GM19455 (cell line): ENCODE data around the gene AADACL3.
"Not testable (repeated sequence)": the region's sequence is repeated elsewhere in the genome, so short reads cannot be mapped to it uniquely, and the experiment has no call there.

Experiments used
- ATAC-seq: cut with Tn5 transposase; IDR thresholded peaks from one replicate; pipeline ENCODE4 v1.9.1; 2021; ENCODE audit not compliant: unreplicated experiment

AADACL3 gene, protein sequence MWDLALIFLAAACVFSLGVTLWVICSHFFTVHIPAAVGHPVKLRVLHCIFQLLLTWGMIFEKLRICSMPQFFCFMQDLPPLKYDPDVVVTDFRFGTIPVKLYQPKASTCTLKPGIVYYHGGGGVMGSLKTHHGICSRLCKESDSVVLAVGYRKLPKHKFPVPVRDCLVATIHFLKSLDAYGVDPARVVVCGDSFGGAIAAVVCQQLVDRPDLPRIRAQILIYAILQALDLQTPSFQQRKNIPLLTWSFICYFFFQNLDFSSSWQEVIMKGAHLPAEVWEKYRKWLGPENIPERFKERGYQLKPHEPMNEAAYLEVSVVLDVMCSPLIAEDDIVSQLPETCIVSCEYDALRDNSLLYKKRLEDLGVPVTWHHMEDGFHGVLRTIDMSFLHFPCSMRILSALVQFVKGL

DNA sequence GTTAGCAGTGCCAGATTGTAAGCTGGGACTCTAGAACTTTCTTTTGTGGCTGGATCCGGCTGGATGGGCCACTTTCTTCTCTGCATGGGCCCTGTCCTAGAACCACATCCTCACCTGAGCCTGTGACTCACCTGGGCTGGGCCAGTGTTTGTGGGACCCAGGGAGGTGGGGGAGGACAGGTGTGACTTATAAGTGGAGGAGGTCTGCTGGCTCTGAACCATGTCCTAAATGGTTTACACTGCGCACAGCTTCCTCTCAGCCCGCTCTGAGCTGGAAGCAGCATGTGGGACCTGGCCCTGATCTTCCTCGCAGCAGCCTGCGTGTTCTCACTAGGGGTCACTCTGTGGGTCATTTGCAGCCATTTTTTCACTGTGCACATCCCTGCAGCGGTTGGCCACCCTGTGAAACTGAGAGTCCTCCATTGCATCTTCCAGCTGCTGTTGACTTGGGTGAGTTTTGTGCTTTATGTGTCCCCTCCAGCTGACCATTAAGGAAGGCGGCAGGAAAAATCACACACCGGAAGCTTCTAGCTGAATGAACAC lies at the start of gene AADACL3:
Gene AADACL3 (plus strand): TSS at position 215 of the 542 bp plus-strand sequence. CDS start 67 bp downstream, at position 282.
- ATAC-seq: no peak

DNA sequence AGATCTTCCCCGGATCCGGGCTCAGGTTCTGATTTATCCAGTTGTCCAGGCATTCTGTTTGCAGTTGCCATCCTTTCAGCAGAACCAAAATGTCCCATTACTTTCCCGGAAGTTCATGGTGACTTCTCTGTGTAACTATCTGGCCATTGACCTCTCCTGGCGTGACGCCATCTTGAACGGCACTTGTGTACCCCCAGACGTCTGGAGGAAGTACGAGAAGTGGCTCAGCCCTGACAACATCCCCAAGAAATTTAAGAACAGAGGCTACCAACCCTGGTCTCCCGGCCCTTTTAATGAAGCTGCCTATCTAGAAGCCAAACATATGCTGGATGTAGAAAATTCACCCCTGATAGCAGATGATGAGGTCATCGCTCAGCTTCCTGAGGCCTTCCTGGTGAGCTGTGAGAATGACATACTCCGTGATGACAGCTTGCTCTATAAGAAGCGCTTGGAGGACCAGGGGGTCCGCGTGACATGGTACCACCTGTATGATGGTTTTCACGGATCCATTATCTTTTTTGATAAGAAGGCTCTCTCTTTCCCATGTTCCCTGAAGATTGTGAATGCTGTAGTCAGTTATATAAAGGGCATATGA lies 49.7 kb upstream of the AADACL3 start:
- ATAC-seq: no peak

DNA sequence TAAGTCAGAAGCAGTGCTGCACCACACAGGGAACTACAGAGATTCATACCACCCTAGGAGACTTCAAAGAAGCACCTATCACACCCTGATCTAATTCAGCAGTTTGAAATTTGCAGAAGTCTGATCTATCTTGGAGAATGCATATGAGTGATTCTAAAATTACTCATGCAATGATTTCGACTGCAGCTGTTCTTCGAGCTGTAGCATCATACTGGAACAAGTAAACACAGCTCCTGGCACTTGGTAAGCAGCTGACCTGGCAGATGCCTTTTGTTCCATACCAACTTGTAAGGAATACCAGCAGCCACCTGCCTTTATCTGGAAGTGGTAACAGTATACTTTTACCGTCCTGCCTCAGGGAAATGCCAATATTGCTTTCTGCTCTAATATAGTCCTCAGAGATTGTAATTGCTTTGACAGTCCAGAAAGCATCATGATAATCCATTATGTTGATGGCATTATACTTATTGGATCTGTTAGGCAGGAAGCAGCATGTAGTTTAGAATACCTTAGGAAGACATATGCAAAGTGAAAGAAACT lies 46.3 kb upstream of the AADACL3 start:
- ATAC-seq: no peak

GRCh38 chr1:12674358-12674757 lies 41.6 kb upstream of the AADACL3 start:
- ATAC-seq: no peak

- ATAC-seq: not testable (repeated sequence)
Observed at GRCh38 chr1:12676122-12676521, 39.8 kb upstream of the AADACL3 start.

DNA sequence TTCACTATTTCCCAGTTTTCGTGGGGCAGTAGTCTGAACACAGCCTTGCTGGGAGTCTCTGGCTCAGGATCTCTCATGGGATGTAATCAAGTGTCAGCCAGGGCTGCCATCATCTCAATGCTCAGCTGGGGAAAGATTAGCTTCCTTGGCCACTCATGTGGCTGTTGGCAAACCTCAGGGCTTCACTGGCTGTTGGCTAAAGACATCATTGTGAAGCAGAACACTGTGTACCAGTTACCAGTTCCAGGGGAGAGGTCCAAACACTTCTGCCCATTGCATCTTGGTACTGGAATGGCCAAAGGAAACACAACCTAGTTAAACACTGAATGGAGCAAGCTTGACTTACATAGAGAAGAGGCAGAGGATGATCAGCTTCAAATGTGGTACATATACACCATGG lies 38.3 kb upstream of the AADACL3 start:
- ATAC-seq: no peak

GRCh38 chr1:12678350-12678749 lies 37.6 kb upstream of the AADACL3 start:
- no peak for ATAC-seq

GRCh38 chr1:12678820-12679219 lies 37.1 kb upstream of the AADACL3 start:
- no peak for ATAC-seq

- ATAC-seq: no peak
Observed at GRCh38 chr1:12690156-12690555, 25.8 kb upstream of the AADACL3 start.

DNA sequence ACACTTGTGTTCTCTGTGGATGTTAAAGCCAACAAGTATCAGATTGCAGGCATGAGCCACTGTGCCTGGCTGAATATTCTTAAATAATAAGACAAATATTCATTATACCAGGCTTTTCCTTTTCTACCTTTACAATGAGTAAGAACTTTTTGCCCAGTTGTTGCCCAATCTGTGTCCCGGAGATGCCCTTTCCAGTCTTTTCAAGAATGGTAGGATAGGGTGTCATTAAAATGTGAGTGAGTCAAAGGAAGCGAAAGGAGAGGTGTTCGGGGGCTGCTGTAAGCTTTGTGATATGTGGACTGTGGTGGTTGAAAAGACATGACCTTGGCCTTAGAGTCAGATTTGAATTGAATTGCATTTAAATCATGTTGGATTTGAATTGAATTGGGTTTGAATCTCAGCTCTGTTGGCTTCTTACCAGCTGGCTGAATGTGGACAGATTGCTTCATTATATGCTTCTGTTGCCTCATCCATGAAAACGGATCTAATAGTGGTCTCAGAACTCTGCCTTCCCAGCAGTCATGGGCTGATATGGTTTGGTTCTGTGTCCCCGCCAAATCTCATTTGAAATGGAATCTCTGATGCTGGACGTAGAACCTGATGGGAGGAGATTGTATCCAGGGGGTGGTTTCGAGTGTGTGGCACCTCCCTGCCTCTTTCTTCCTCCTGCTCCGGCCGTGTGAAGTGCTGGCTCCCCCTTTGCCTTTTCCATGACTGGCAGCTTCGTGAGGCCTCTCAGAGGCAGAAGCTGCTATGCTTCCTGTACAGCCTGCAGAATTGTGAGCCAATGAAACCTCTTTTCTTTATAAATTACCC lies 22.7 kb upstream of the AADACL3 start:
- ATAC-seq: no peak

DNA sequence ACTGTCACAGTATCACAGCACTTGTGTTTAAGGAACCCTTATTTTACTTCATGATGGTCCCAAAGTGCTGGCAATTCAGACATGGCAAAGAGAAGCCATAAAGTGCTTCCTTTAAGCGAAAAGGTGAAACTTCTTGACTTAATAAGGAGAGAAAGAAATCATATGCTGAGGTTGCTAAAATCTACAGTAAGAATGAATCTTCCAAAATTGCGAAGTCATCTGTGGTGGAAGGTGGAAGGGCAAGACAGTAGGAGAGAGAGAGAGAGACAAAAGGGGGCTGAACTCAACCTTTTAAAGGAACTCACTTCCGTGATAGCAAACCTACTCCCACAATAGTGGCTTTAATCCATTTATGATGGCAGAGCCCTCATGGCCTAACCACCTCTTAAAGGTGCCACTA lies 19.3 kb upstream of the AADACL3 start:
- ATAC-seq: no peak

GRCh38 chr1:12697397-12697796 lies 18.5 kb upstream of the AADACL3 start:
- no peak for ATAC-seq

- no peak for ATAC-seq
Observed at GRCh38 chr1:12703821-12704451, 12.0 kb upstream of the AADACL3 start.

DNA sequence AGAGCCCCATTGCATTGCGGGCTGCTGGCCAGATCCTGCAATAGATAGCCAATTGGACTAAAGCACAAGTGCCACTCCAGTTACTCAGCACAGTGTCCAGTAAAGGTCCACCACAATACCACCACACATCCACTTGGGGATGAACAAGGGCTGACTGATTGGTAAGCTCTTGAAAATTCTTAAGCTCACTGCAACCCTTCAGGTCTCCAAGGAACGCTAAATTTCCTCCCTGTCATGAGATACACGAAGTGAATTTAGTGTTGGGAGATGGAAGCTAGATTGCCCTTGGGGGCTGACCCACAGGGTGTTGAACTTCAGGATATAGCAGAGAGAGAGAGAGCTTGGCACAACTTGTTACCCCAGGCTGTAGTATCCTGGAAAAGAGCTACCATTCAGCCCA lies 9.8 kb upstream of the AADACL3 start:
- no peak for ATAC-seq

GRCh38 chr1:12708396-12709090 lies 7.4 kb upstream of the AADACL3 start:
- ATAC-seq: no peak

GRCh38 chr1:12709091-12709491 lies 6.8 kb upstream of the AADACL3 start:
- ATAC-seq: no peak

DNA sequence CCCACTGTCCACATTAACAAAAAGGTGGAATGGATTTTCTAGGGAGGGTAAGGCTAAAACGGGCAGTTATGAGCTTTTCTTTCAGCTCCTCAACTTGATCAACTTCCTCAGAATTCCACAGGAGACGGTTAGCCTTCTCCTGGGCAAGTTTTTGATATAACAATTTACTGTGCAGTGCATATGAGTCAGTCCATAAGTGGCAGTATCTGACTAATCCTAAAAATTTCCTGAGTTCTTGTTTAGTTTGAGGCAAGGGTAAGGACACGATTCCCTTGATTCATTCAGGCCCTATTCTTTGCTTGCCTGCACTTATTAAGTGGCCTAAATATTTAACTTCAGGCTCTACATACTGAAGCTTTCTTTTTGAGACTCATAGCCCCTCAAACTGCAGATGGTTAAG lies 6.2 kb upstream of the AADACL3 start:
- no peak for ATAC-seq

- ATAC-seq: no peak
Observed at GRCh38 chr1:12711536-12711935, 4.4 kb upstream of the AADACL3 start.

DNA sequence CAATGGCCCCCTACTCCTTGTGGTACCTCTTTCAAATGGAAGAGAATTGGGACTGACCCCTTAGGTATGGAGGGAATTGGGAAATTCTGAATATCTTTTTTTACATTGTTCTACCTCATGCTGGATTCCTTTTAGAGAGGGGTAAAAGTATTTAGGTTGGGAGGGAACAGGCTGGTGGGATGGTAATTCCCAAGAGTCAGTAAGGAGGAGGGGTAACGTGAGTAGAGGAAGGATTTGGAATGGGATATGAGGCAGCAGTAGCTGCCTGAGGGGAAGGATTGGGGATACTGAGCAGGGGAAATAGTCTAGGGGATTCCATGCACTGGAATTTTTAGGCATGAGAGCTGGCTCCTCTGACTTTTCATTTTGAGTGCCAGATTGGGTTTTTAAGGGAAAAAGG lies 3.8 kb upstream of the AADACL3 start:
- ATAC-seq: no peak

- ATAC-seq: no peak
Observed at GRCh38 chr1:12712929-12713328, 3.0 kb upstream of the AADACL3 start.
